H1 (cell line): ENCODE results near the gene SCUBE2. TPM values are rescaled to one million over a fixed set of nuclear protein-coding genes. Genes with fewer than 3 reads are reported as not detected.

Experiments
- CTCF ChIA-PET: fragments of 300-600 bp; sonication (Branson Sonifier 250); formaldehyde crosslinking; loops from one replicate; lab custom pipeline; 2021; ENCODE audit not compliant: partially characterized antibody; lab: Charles Lee
- POLR2A ChIA-PET: fragments of 300-600 bp; sonication (Branson Sonifier 250); formaldehyde crosslinking; loops from one replicate; lab custom pipeline; 2021; ENCODE audit warnings: inconsistent platforms; ENCODE audit not compliant: partially characterized antibody; lab: Charles Lee
- DNase-seq, 2 experiments: peaks; one replicate each; pipeline versions ENCODE4 v3.0.0 to v3.0.0-alpha.2; 2010 to 2022; ENCODE audit warnings: low spot score in 2 of 2, low read depth in 1 of 2, mixed read lengths in 1 of 2
- FAIRE-seq: peaks from 2 replicates; lab custom pipeline; 2011; peaks lifted over from hg19 to GRCh38; lab: Jason Lieb, UNC
- H2AFZ ChIP-seq: 2 replicates; pipeline ENCODE4 v1.8.1; 2012; ENCODE audit warnings: low read length, inconsistent platforms
- H2AK5ac ChIP-seq: 2 replicates; pipeline ENCODE4 v1.6.1; 2013; ENCODE audit warnings: low read depth, low read length
- H2BK120ac ChIP-seq: replicated peaks from 2 replicates; pipeline ENCODE3; 2013; ENCODE audit warnings: low read depth, low read length, inconsistent platforms
- H2BK12ac ChIP-seq: 2 replicates; pipeline ENCODE4 v1.6.1; 2013; ENCODE audit warnings: low read depth, low read length
- H2BK15ac ChIP-seq: 2 replicates; pipeline ENCODE4 v1.6.1; 2013; ENCODE audit warnings: low read length
- H2BK20ac ChIP-seq: 2 replicates; pipeline ENCODE4 v1.6.1; 2013; ENCODE audit warnings: low read length
- H2BK5ac ChIP-seq: 2 replicates; pipeline ENCODE4 v1.6.1; 2013; ENCODE audit warnings: low read depth, low read length
- H3K14ac ChIP-seq: 2 replicates; pipeline ENCODE4 v1.6.1; 2013; ENCODE audit warnings: inconsistent platforms; ENCODE audit not compliant: insufficient read length
- H3K18ac ChIP-seq: 2 replicates; pipeline ENCODE4 v1.6.1; 2013; ENCODE audit warnings: low read length; ENCODE audit errors: extremely low read depth
- H3K23ac ChIP-seq: 2 replicates; pipeline ENCODE4 v1.6.1; 2013; ENCODE audit warnings: inconsistent platforms; ENCODE audit not compliant: insufficient read length
- H3K23me2 ChIP-seq: 2 replicates; pipeline ENCODE4 v1.6.1; 2013; ENCODE audit warnings: low read depth, low read length
- H3K27ac ChIP-seq: 2 replicates; pipeline ENCODE4 v1.6.1; 2011; ENCODE audit warnings: low read depth, low read length, inconsistent platforms
- H3K27me3 ChIP-seq, 4 experiments: replicated peaks in 1 of 4; 1 replicate in 1 of 4; 2 replicates in 3 of 4; pipeline versions ENCODE4 v1.6.1 to v1.8.1; 2011 to 2013; ENCODE audit warnings: low read length in 3 of 4, mild to moderate bottlenecking in 3 of 4, inconsistent platforms in 2 of 4, mixed read lengths in 2 of 4, moderate library complexity in 1 of 4; ENCODE audit not compliant: control insufficient read depth in 3 of 4, insufficient read depth in 3 of 4; ENCODE audit errors: extremely low read depth in 1 of 4
- H3K36me3 ChIP-seq, 4 experiments: 2 replicates each; pipeline versions ENCODE4 v1.6.1 to v1.8.1; 2011 to 2013; ENCODE audit warnings: mild to moderate bottlenecking in 4 of 4, low read length in 3 of 4, moderate library complexity in 2 of 4, control low read depth in 1 of 4, inconsistent platforms in 1 of 4; ENCODE audit not compliant: insufficient read depth in 4 of 4, control insufficient read depth in 2 of 4
- H3K4ac ChIP-seq: replicated peaks from 2 replicates; pipeline ENCODE3; 2013; ENCODE audit warnings: low read length, low read depth, mixed read lengths, inconsistent platforms; ENCODE audit not compliant: insufficient read length
- H3K4me1 ChIP-seq, 4 experiments: replicated peaks in 1 of 4; 1 replicate in 1 of 4; 2 replicates in 3 of 4; pipeline versions ENCODE4 v1.6.1 to v1.8.1; 2011 to 2013; ENCODE audit warnings: low read length in 3 of 4, inconsistent platforms in 2 of 4, mixed read lengths in 1 of 4; ENCODE audit not compliant: insufficient read depth in 4 of 4, control insufficient read depth in 3 of 4
- H3K4me2 ChIP-seq, 2 experiments: 2 replicates each; pipeline versions ENCODE4 v1.6.1 to v1.8.1; 2011 to 2013; ENCODE audit warnings: low read depth in 2 of 2, low read length in 2 of 2, control low read depth in 1 of 2, inconsistent platforms in 1 of 2, mild to moderate bottlenecking in 1 of 2; ENCODE audit not compliant: insufficient read depth in 1 of 2
- H3K4me3 ChIP-seq, 4 experiments: fragments of 200-600, 300-600 bp in 1 of 4; sonication (generic), shearing (Covaris generic), sonication (Bioruptor Twin) in 1 of 4; 2 replicates each; pipeline versions ENCODE4 v1.5.1 to v1.8.1; 2011 to 2016; ENCODE audit warnings: low read length in 4 of 4, low read depth in 3 of 4, control low read depth in 2 of 4, inconsistent platforms in 2 of 4, mild to moderate bottlenecking in 2 of 4, mixed read lengths in 1 of 4, moderate library complexity in 1 of 4; ENCODE audit not compliant: insufficient read depth in 2 of 4; ENCODE audit errors: extremely low read depth in 1 of 4
- H3K56ac ChIP-seq: replicated peaks from 2 replicates; pipeline ENCODE3; 2013; ENCODE audit warnings: low read depth, mild to moderate bottlenecking, mixed read lengths, low read length, inconsistent platforms; ENCODE audit not compliant: insufficient read length
- H3K79me1 ChIP-seq: 2 replicates; pipeline ENCODE4 v1.6.1; 2013; ENCODE audit warnings: low read depth, low read length, control low read depth
- H3K79me2 ChIP-seq, 2 experiments: 2 replicates each; pipeline versions ENCODE4 v1.6.1 to v1.8.1; 2012 to 2013; ENCODE audit warnings: low read length in 2 of 2, mild to moderate bottlenecking in 2 of 2, inconsistent platforms in 1 of 2; ENCODE audit not compliant: insufficient read depth in 2 of 2, control insufficient read depth in 1 of 2
- H3K9ac ChIP-seq, 4 experiments: replicated peaks in 1 of 4; 1 replicate in 1 of 4; 2 replicates in 3 of 4; pipeline versions ENCODE4 v1.6.1 to v1.8.1; 2011 to 2013; ENCODE audit warnings: low read depth in 3 of 4, low read length in 3 of 4, control low read depth in 2 of 4, mild to moderate bottlenecking in 2 of 4, moderate library complexity in 2 of 4, inconsistent platforms in 1 of 4; ENCODE audit errors: extremely low read depth in 1 of 4
- H3K9me3 ChIP-seq, 2 experiments: 2 replicates each; pipeline versions ENCODE4 v1.6.1 to v1.8.1; 2012 to 2013; ENCODE audit warnings: mild to moderate bottlenecking in 2 of 2, moderate library complexity in 2 of 2, control low read depth in 1 of 2, inconsistent platforms in 1 of 2, low read depth in 1 of 2, low read length in 1 of 2, mixed read lengths in 1 of 2; ENCODE audit not compliant: insufficient read depth in 2 of 2
- H4K20me1 ChIP-seq, 2 experiments: replicated peaks in 1 of 2; 2 replicates each; pipeline versions ENCODE3 to v1.8.1; 2011 to 2013; ENCODE audit warnings: inconsistent platforms in 2 of 2, low read length in 2 of 2, mild to moderate bottlenecking in 1 of 2; ENCODE audit not compliant: insufficient read depth in 2 of 2, control insufficient read depth in 1 of 2
- H4K5ac ChIP-seq: 2 replicates; pipeline ENCODE4 v1.6.1; 2013; ENCODE audit warnings: low read length, low read depth, mixed read lengths, inconsistent platforms; ENCODE audit not compliant: insufficient read length
- H4K8ac ChIP-seq: 2 replicates; pipeline ENCODE4 v1.8.0; 2013; ENCODE audit warnings: mild to moderate bottlenecking, moderate library complexity, low read length, inconsistent platforms; ENCODE audit not compliant: insufficient read depth; ENCODE audit errors: extremely low read depth
- H4K91ac ChIP-seq: replicated peaks from 2 replicates; pipeline ENCODE3; 2013; ENCODE audit warnings: low read length, mixed read lengths, inconsistent platforms; ENCODE audit not compliant: insufficient read length
- CTBP2 ChIP-seq: IDR thresholded peaks from 2 replicates; pipeline ENCODE4 v1.7.0; 2011; ENCODE audit warnings: borderline replicate concordance, mild to moderate bottlenecking, moderate library complexity, mixed read lengths, low read length; ENCODE audit not compliant: insufficient read depth, insufficient read length
- EGR1 ChIP-seq: IDR thresholded peaks from 2 replicates; pipeline ENCODE4 v1.6.1; 2011; ENCODE audit warnings: low read depth, low read length, borderline replicate concordance
- GTF2F1 ChIP-seq: IDR thresholded peaks from 2 replicates; pipeline ENCODE4 v1.6.1; 2012; ENCODE audit warnings: low read depth, low read length, improper control_type of control experiment, borderline replicate concordance
- PHF8 ChIP-seq: fragments of 200-600 bp; sonication (generic); conservative IDR thresholded peaks from 2 replicates; pipeline ENCODE4 v1.7.1; 2012; ENCODE audit warnings: low read depth, mild to moderate bottlenecking, inconsistent platforms, low read length, moderate library complexity
- POLR2AphosphoS5 ChIP-seq: IDR thresholded peaks from 2 replicates; pipeline ENCODE4 v1.6.1; 2011; ENCODE audit warnings: low read depth, low read length
- RAD21 ChIP-seq, 2 experiments: IDR thresholded peaks in 1 of 2; conservative IDR thresholded peaks in 1 of 2; 2 replicates each; pipeline ENCODE4 v1.6.1; 2011; ENCODE audit warnings: low read depth in 2 of 2, low read length in 2 of 2, improper control_type of control experiment in 1 of 2, inconsistent platforms in 1 of 2, mild to moderate bottlenecking in 1 of 2, moderate library complexity in 1 of 2
- RBBP5 ChIP-seq: IDR thresholded peaks from 2 replicates; pipeline ENCODE4 v1.7.1; 2012; ENCODE audit warnings: low read depth, mild to moderate bottlenecking, inconsistent platforms, low read length, moderate library complexity, borderline replicate concordance
- SAP30 ChIP-seq: fragments of 300-600 bp; sonication (generic); IDR thresholded peaks from 2 replicates; pipeline ENCODE4 v1.7.1; 2012; ENCODE audit warnings: low read length, moderate library complexity, mild to moderate bottlenecking, inconsistent platforms; ENCODE audit not compliant: insufficient read depth, insufficient replicate concordance
- SIRT6 ChIP-seq: IDR thresholded peaks from one replicate; pipeline ENCODE4 v1.7.1; 2012; ENCODE audit warnings: low read length, inconsistent platforms
- TAF7 ChIP-seq: optimal IDR thresholded peaks from 2 replicates; pipeline ENCODE3; 2011; ENCODE audit warnings: low read depth, mild to moderate bottlenecking, inconsistent platforms, low read length, moderate library complexity, borderline replicate concordance
- TEAD4 ChIP-seq: IDR thresholded peaks from 2 replicates; pipeline ENCODE4 v1.6.1; 2012; ENCODE audit warnings: low read depth, low read length, inconsistent platforms, mixed read lengths
- WGBS, 2 experiments: shearing (Covaris generic) in 1 of 2; methylation state at CpG; one replicate each; pipeline versions ENCODE4 v1.1.6 to v1.1.7; 2013 to 2015; ENCODE audit warnings: low lambda C conversion rate in 2 of 2, mixed read lengths in 2 of 2, inconsistent platforms in 1 of 2, low coverage in 1 of 2, missing lambda C conversion rate in 1 of 2; ENCODE audit not compliant: insufficient replicate concordance in 2 of 2, insufficient coverage in 1 of 2, insufficient read length in 1 of 2; ENCODE audit errors: extremely low coverage in 1 of 2, missing lambda C conversion rate in 1 of 2; 5-methylcytosine and 5-hydroxymethylcytosine counted together
- polyA plus RNA-seq, 7 experiments: library from polyadenylated mRNA; depleted of rRNA in 3 of 7; stranded (reverse) in 5 of 7; unstranded in 2 of 7; fragments of >200 nt in 5 of 7; fragments of 200-250 nt in 2 of 7; gene quantifications; 1 replicate in 5 of 7; 2 replicates in 1 of 7; 4 replicates in 1 of 7; pipeline versions ENCODE4 v1.2.1 to v1.2.3, GENCODE V29; 2011 to 2013; ENCODE audit warnings: missing spikeins in 2 of 7, mixed read lengths in 2 of 7
- total RNA-seq: library from RNA; stranded (reverse); fragmentation: NEBNext Ultra II Directional; extraction: Animal tissue kit (Norgen Biotek cat#: 25700); gene quantifications from 2 replicates; pipeline ENCODE4 v1.2.1, GENCODE V29; 2021
- TF ChIP-seq, protein P1 (sequence below): IDR thresholded peaks from 2 replicates; pipeline ENCODE4 v1.6.1; 2012; ENCODE audit warnings: low read length, inconsistent platforms

Gene SCUBE2
- total and polyA plus RNA-seq, 2 of the 8 experiments (the other 6 are each of a cell fraction or from before 2014, with no cell fraction given), result 0.29 to 1.2 TPM

DNA sequence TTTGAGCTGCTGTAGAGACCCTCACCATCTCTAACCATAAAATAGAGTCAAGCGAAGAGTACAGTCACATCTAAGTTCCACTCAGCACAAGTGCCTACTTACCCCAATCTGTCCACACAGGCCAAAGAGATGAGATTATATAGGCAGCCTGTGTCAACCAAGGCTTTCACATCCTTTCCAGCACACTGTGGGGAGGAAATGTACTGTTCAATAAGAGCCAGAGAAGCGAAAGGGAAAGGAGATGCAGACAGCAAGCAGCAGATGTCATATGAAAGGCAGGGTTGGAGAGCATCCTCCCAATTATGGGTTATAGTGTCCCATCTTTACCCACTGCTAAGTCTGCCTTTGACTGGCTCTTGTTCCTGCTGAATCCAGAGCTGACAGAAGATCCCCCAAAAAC is 104.0 kb downstream of the SCUBE2 start:
- Histone ChIP-seq H3K9me3 (no peaks in the 10 kb centered on the region), H3K79me1 (no peaks in the 10 kb centered on the region), H2BK12ac (no peak overlapping the region), H2AFZ (no peak overlapping the region), H3K14ac (no peak overlapping the region), H3K56ac (no peak overlapping the region), H2BK20ac (no peak overlapping the region), H4K91ac (no peak overlapping the region), H3K23ac (no peak overlapping the region), H3K23me2 (no peaks in the 10 kb centered on the region), H3K79me2 (no peaks in the 10 kb centered on the region), H3K27me3 (no peaks in the 10 kb centered on the region), H2BK5ac (no peak overlapping the region), H2BK15ac (no peak overlapping the region), H4K8ac (no peak overlapping the region), H3K4ac (no peak overlapping the region), H3K4me1 (no peaks in the 10 kb centered on the region; a peak in 2 of 7 replicates), H3K4me3 (no peak overlapping the region), H3K27ac (no peak overlapping the region), H3K4me2 (no peak overlapping the region), H3K36me3 (no peaks in the 10 kb centered on the region), H4K5ac (no peak overlapping the region), H2AK5ac (no peak overlapping the region), H4K20me1 (no peaks in the 10 kb centered on the region), H2BK120ac (no peak overlapping the region), H3K18ac (no peak overlapping the region), H3K9ac (no peak overlapping the region)
- no peak for DNase-seq
- ChIA-PET POLR2A (no interaction called here), CTCF (interaction anchor here (1.5 to 2.6 kb wide), 3 partner anchors 28 to 65 kb away, joined by 3 to 13 read pairs (median 7); no protein-coding TSS in a partner anchor)
- no peak for FAIRE-seq
- 94% methylated on average over 2 of the region's 2 CpGs; no CpG with 5 or more reads in 1 of the 2 experiments for WGBS, 2 experiments
- TF ChIP-seq GTF2F1 (no peak), SIRT6 (no peak), POLR2AphosphoS5 (no peak), PHF8 (no peak), EGR1 (no peak), RBBP5 (no peak), SAP30 (no peak), TEAD4 (no peak), RAD21 (IDR thresholded peaks at IDR 0.05 in 1 of 2, conservative IDR thresholded peaks at IDR 0.05 in 1 of 2; ENCODE audit: low read depth in 2 of 2, low read length in 2 of 2) (no peak), TAF7 (no peak), CTBP2 (no peak)
- TF ChIP-seq, protein P1, sequence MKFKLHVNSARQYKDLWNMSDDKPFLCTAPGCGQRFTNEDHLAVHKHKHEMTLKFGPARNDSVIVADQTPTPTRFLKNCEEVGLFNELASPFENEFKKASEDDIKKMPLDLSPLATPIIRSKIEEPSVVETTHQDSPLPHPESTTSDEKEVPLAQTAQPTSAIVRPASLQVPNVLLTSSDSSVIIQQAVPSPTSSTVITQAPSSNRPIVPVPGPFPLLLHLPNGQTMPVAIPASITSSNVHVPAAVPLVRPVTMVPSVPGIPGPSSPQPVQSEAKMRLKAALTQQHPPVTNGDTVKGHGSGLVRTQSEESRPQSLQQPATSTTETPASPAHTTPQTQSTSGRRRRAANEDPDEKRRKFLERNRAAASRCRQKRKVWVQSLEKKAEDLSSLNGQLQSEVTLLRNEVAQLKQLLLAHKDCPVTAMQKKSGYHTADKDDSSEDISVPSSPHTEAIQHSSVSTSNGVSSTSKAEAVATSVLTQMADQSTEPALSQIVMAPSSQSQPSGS, result no peak
